Caco-2 (cell line): ENCODE data around the gene NFATC2. TPM values are rescaled to one million over a fixed set of nuclear protein-coding genes. Genes with fewer than 3 reads are reported as not detected.

Experiments
- BruUV-seq: library from RNA; stranded (reverse); fragments of 400-500 nt; replicated peaks from 2 replicates; lab custom pipeline; 2021; lab: Mats Ljungman, UMichigan
- CTCF ChIA-PET: fragments of 300-600 bp; sonication (Branson Sonifier 250); formaldehyde crosslinking; loops from one replicate; lab custom pipeline; 2022; ENCODE audit warnings: antibody characterized with exemption; lab: Charles Lee
- POLR2A ChIA-PET: fragments of 300-600 bp; sonication (Branson Sonifier 250); formaldehyde crosslinking; loops from one replicate; lab custom pipeline; 2022; ENCODE audit warnings: antibody characterized with exemption; lab: Charles Lee
- DNase-seq, 2 experiments: peaks; one replicate each; pipeline versions ENCODE4 v3.0.0 to v3.0.0-alpha.2; 2020 to 2022
- H3K27me3 ChIP-seq: replicated peaks from 2 replicates; pipeline ENCODE4 v1.6.0; 2011; ENCODE audit warnings: low read length; ENCODE audit not compliant: control insufficient read depth, insufficient read depth
- H3K36me3 ChIP-seq: 2 replicates; pipeline ENCODE4 v1.5.1; 2011; ENCODE audit warnings: low read length; ENCODE audit not compliant: control insufficient read depth, insufficient read depth
- H3K4me1 ChIP-seq: fragments of 250-450 bp; sonication (Bioruptor Pico); 2 replicates; pipeline ENCODE4 v1.5.1; 2020; ENCODE audit warnings: mild to moderate bottlenecking
- H3K4me3 ChIP-seq: 2 replicates; pipeline ENCODE4 v1.5.1; 2011; ENCODE audit warnings: low read depth, mild to moderate bottlenecking, control low read depth, low read length
- H3K9me3 ChIP-seq: fragments of 250-450 bp; sonication (Bioruptor Pico); 2 replicates; pipeline ENCODE4 v1.5.1; 2020; ENCODE audit warnings: mild to moderate bottlenecking, moderate library complexity
- H3K27ac Mint-ChIP-seq: one replicate; pipeline ENCODE4 v1.8.0; 2022; ENCODE audit warnings: mixed read lengths; ENCODE audit not compliant: unreplicated experiment
- H3K27me3 Mint-ChIP-seq: one replicate; pipeline ENCODE4 v1.8.0; 2022; ENCODE audit warnings: mixed read lengths; ENCODE audit not compliant: insufficient read depth, unreplicated experiment
- H3K36me3 Mint-ChIP-seq: one replicate; pipeline ENCODE4 v1.8.0; 2022; ENCODE audit warnings: mild to moderate bottlenecking, mixed read lengths; ENCODE audit not compliant: insufficient read depth, unreplicated experiment
- H3K4me1 Mint-ChIP-seq: one replicate; pipeline ENCODE4 v1.8.0; 2022; ENCODE audit warnings: low read depth, mixed read lengths; ENCODE audit not compliant: unreplicated experiment
- H3K4me3 Mint-ChIP-seq: one replicate; pipeline ENCODE4 v1.8.0; 2022; ENCODE audit warnings: mild to moderate bottlenecking, moderate library complexity, mixed read lengths; ENCODE audit not compliant: unreplicated experiment
- H3K9me3 Mint-ChIP-seq: one replicate; pipeline ENCODE4 v1.8.0; 2022; ENCODE audit warnings: mixed read lengths; ENCODE audit not compliant: unreplicated experiment
- CTCF ChIP-seq, 2 experiments: fragments of 200-600 bp in 1 of 2; IDR thresholded peaks; 1 replicate in 1 of 2; 2 replicates in 1 of 2; pipeline versions ENCODE4 v1.5.1 to v1.8.0; 2011 to 2022; ENCODE audit warnings: antibody characterized with exemption in 1 of 2, control low read depth in 1 of 2, inconsistent platforms in 1 of 2, low read depth in 1 of 2, low read length in 1 of 2, mild to moderate bottlenecking in 1 of 2, moderate library complexity in 1 of 2; ENCODE audit not compliant: insufficient read depth in 1 of 2, severe bottlenecking in 1 of 2, unreplicated experiment in 1 of 2
- intact Hi-C: fragments of 100-400 bp; cut with micrococcal nuclease; formaldehyde crosslinking; loops from one replicate; pipeline ENCODE4 v1.10.0; 2022; ENCODE audit not compliant: unreplicated experiment
- total RNA-seq: library from RNA; stranded (reverse); gene quantifications from 2 replicates; pipeline ENCODE4 v1.2.3, GENCODE V29; 2022

The NFATC2 gene
- total RNA-seq, 1 experiment from 2014 or later, result 20.8 TPM

GRCh38 chr20:51412951-51413481 is 129.5 kb downstream of the NFATC2 start:
- no peaks in the 10 kb centered on the region for H3K27me3 ChIP-seq
- H3K36me3 ChIP-seq, result peaks cover 5% of the 10 kb centered on the region; the same call in 1 of the 2 replicates
- H3K4me3 ChIP-seq, result no peak overlapping the region
- no peaks in the 10 kb centered on the region for H3K9me3 ChIP-seq
- no peaks in the 10 kb centered on the region for H3K27me3 Mint-ChIP-seq
- H3K9me3 Mint-ChIP-seq, result no peaks in the 10 kb centered on the region
- CTCF ChIA-PET, result interaction anchor here (2.3 kb wide), 1 partner anchor 182 kb away, joined by 6 read pairs; no protein-coding TSS in a partner anchor
- no peak overlapping the region for H3K4me3 Mint-ChIP-seq
- TF ChIP-seq CTCF (IDR thresholded peaks at IDR 0.05; ENCODE audit: insufficient read depth in 1 of 2, low read depth in 1 of 2, low read length in 1 of 2, severe bottlenecking in 1 of 2, unreplicated experiment in 1 of 2), result no peak
- intact Hi-C loops, result no loop called here
- POLR2A ChIA-PET, result no interaction called here
- no TSS peak for BruUV-seq
- no peaks in the 10 kb centered on the region for H3K4me1 ChIP-seq
- H3K4me1 Mint-ChIP-seq, result no peaks in the 10 kb centered on the region
- H3K36me3 Mint-ChIP-seq, result peaks cover 8% of the 10 kb centered on the region
- H3K27ac Mint-ChIP-seq, result no peak overlapping the region
- DNase-seq, result no peak

- Mint-ChIP-seq H3K27ac (no peak overlapping the region), H3K27me3 (no peaks in the 10 kb centered on the region), H3K4me1 (no peaks in the 10 kb centered on the region), H3K9me3 (no peaks in the 10 kb centered on the region), H3K36me3 (peaks cover 8% of the 10 kb centered on the region), H3K4me3 (no peak overlapping the region)
- DNase-seq, result no peak
- Histone ChIP-seq H3K27me3 (no peaks in the 10 kb centered on the region), H3K9me3 (no peaks in the 10 kb centered on the region), H3K4me1 (no peaks in the 10 kb centered on the region), H3K4me3 (no peak overlapping the region), H3K36me3 (peaks cover 5% of the 10 kb centered on the region; the same call in 1 of the 2 replicates)
- ChIA-PET POLR2A (no interaction called here), CTCF (interaction anchor here (1.0 to 2.3 kb wide), 3 partner anchors 16 to 210 kb away, joined by 3 to 6 read pairs (median 3); no protein-coding TSS in a partner anchor)
- no TSS peak for BruUV-seq
- intact Hi-C loops, result no loop called here
- no peak for TF ChIP-seq CTCF (IDR thresholded peaks at IDR 0.05; ENCODE audit: insufficient read depth in 1 of 2, low read depth in 1 of 2, low read length in 1 of 2, severe bottlenecking in 1 of 2, unreplicated experiment in 1 of 2)
Measured at GRCh38 chr20:51412333-51412871, 130.1 kb downstream of the NFATC2 start.

GRCh38 chr20:51411870-51412269 is 130.6 kb downstream of the NFATC2 start:
- H3K27me3 ChIP-seq, result no peaks in the 10 kb centered on the region
- Mint-ChIP-seq H3K27me3 (no peaks in the 10 kb centered on the region), H3K4me1 (no peaks in the 10 kb centered on the region), H3K36me3 (peaks cover 8% of the 10 kb centered on the region), H3K9me3 (no peaks in the 10 kb centered on the region), H3K4me3 (no peak overlapping the region), H3K27ac (no peak overlapping the region)
- CTCF ChIA-PET, result interaction anchor here (0.6 to 2.3 kb wide), 7 partner anchors 16 to 254 kb away, joined by 3 to 8 read pairs (median 4); no protein-coding TSS in a partner anchor
- POLR2A ChIA-PET, result no interaction called here
- no peak for DNase-seq
- no peak for TF ChIP-seq CTCF (IDR thresholded peaks at IDR 0.05; ENCODE audit: insufficient read depth in 1 of 2, low read depth in 1 of 2, low read length in 1 of 2, severe bottlenecking in 1 of 2, unreplicated experiment in 1 of 2)
- H3K4me1 ChIP-seq, result no peaks in the 10 kb centered on the region
- intact Hi-C loops, result no loop called here
- no TSS peak for BruUV-seq
- H3K36me3 ChIP-seq, result peaks cover 5% of the 10 kb centered on the region; the same call in 1 of the 2 replicates
- H3K4me3 ChIP-seq, result no peak overlapping the region
- H3K9me3 ChIP-seq, result no peaks in the 10 kb centered on the region
